ENCODE results near the gene TMEM139.

The TMEM139 gene

DNA sequence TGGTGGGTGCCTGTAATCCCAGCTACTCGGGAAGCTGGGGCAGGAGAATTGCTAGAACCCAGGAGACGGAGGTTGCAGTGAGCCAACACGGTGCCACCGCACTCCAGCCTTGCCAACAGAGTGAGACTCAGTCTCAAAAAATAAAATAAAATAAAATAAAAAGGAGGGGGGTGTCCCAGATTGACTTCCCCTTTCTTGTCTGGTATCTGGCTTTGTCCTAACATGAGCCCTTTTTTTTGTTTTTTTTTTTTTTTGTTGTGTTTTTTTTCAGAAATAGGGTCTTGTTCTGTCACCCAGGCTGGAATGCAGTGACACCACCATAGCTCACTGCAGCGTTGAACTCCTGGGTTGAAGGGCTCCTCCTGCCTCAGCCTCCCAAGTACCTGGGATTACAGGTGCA is 8.1 kb downstream of the TMEM139 start:
- TF ChIP-seq CTCF (IDR thresholded peaks at IDR 0.05; ENCODE audit: borderline replicate concordance, extremely low read depth, low read length, poor library complexity, severe bottlenecking) (no peak), EZH2 (IDR thresholded peaks at IDR 0.05; ENCODE audit: borderline replicate concordance, low read depth, low read length, severe bottlenecking) (no peak)
- Histone ChIP-seq H3K4me3 (ENCODE audit: low read depth in 1 of 2, low read length in 2 of 2) (no peak overlapping the region), H3K27me3 (ENCODE audit: insufficient read depth, low read length, poor library complexity) (no peaks in the 10 kb centered on the region), H3K9ac (ENCODE audit: low read depth, low read length) (no peak overlapping the region), H3K79me2 (ENCODE audit: insufficient read depth, low read length) (peaks cover 91% of the 10 kb centered on the region), H3K4me1 (ENCODE audit: insufficient read depth, low read length) (peaks cover 50% of the 10 kb centered on the region), H3K27ac (ENCODE audit: low read length) (no peak overlapping the region), H3K9me3 (ENCODE audit: insufficient read depth, low read length, severe bottlenecking) (no peaks in the 10 kb centered on the region), H2AFZ (ENCODE audit: low read depth, low read length) (no peak overlapping the region), H3K4me2 (ENCODE audit: insufficient read depth, low read length) (no peak overlapping the region), H3K36me3 (ENCODE audit: insufficient read depth, low read length) (peaks cover 80% of the 10 kb centered on the region), H4K20me1 (ENCODE audit: insufficient read depth, low read length) (peaks cover 57% of the 10 kb centered on the region)
- DNase-seq (no peak), ATAC-seq (ENCODE audit: insufficient read depth, low read depth) (no peak)

GRCh38 chr7:143295870-143296269 is 11.1 kb downstream of the TMEM139 start:
- no peak overlapping the region for H3K27ac ChIP-seq (ENCODE audit: low read length)
- H3K4me1 ChIP-seq (ENCODE audit: insufficient read depth, low read length) = peaks cover 32% of the 10 kb centered on the region
- peaks cover 64% of the 10 kb centered on the region; the same call in 1 of the 2 replicates for H4K20me1 ChIP-seq (ENCODE audit: insufficient read depth, low read length)
- H3K9ac ChIP-seq (ENCODE audit: low read depth, low read length) = no peak overlapping the region
- H3K9me3 ChIP-seq (ENCODE audit: insufficient read depth, low read length, severe bottlenecking) = no peaks in the 10 kb centered on the region
- ATAC-seq (ENCODE audit: insufficient read depth, low read depth) (no peak), DNase-seq (no peak)
- no peak overlapping the region for H2AFZ ChIP-seq (ENCODE audit: low read depth, low read length)
- peak overlapping the region; percentile 35; the same call in 1 of the 2 replicates for H3K4me2 ChIP-seq (ENCODE audit: insufficient read depth, low read length)
- H3K4me3 ChIP-seq (ENCODE audit: low read depth in 1 of 2, low read length in 2 of 2) = no peak overlapping the region
- TF ChIP-seq CTCF (IDR thresholded peaks at IDR 0.05; ENCODE audit: borderline replicate concordance, extremely low read depth, low read length, poor library complexity, severe bottlenecking) (no peak), EZH2 (IDR thresholded peaks at IDR 0.05; ENCODE audit: borderline replicate concordance, low read depth, low read length, severe bottlenecking) (no peak)
- H3K27me3 ChIP-seq (ENCODE audit: insufficient read depth, low read length, poor library complexity) = no peaks in the 10 kb centered on the region
- peaks cover 94% of the 10 kb centered on the region for H3K36me3 ChIP-seq (ENCODE audit: insufficient read depth, low read length)
- peaks cover 77% of the 10 kb centered on the region for H3K79me2 ChIP-seq (ENCODE audit: insufficient read depth, low read length)

DNA sequence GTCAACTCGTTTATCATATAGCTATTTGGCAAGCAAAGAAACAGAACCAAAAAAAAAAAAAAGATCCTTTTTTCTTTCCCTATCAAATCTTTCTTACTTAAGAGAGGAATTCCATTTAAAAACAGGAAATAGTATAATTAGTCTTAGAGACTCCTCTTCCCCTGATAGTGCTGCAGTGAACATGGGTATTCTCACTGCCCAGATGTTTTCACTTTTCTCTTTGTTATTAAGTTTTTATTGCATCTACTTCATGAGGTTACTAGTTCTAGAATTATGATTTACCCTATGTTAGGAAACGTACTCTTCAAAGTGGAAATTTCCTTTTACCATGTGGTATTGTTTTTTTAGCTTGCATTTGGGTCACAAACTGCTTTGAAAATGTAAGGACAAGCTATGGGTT is 11.9 kb downstream of the TMEM139 start:
- Histone ChIP-seq H3K79me2 (ENCODE audit: insufficient read depth, low read length) (peaks cover 71% of the 10 kb centered on the region), H3K4me1 (ENCODE audit: insufficient read depth, low read length) (peaks cover 25% of the 10 kb centered on the region), H3K4me2 (ENCODE audit: insufficient read depth, low read length) (no peak overlapping the region), H3K4me3 (ENCODE audit: low read depth in 1 of 2, low read length in 2 of 2) (no peak overlapping the region), H3K9me3 (ENCODE audit: insufficient read depth, low read length, severe bottlenecking) (no peaks in the 10 kb centered on the region), H3K27me3 (ENCODE audit: insufficient read depth, low read length, poor library complexity) (no peaks in the 10 kb centered on the region), H3K36me3 (ENCODE audit: insufficient read depth, low read length) (peaks cover 94% of the 10 kb centered on the region), H4K20me1 (ENCODE audit: insufficient read depth, low read length) (peaks cover 58% of the 10 kb centered on the region; the same call in 1 of the 2 replicates), H3K9ac (ENCODE audit: low read depth, low read length) (no peak overlapping the region), H3K27ac (ENCODE audit: low read length) (no peak overlapping the region), H2AFZ (ENCODE audit: low read depth, low read length) (no peak overlapping the region)
- DNase-seq (no peak), ATAC-seq (ENCODE audit: insufficient read depth, low read depth) (no peak)
- TF ChIP-seq CTCF (IDR thresholded peaks at IDR 0.05; ENCODE audit: borderline replicate concordance, extremely low read depth, low read length, poor library complexity, severe bottlenecking) = no peak
- no peak for TF ChIP-seq EZH2 (IDR thresholded peaks at IDR 0.05; ENCODE audit: borderline replicate concordance, low read depth, low read length, severe bottlenecking)

DNA sequence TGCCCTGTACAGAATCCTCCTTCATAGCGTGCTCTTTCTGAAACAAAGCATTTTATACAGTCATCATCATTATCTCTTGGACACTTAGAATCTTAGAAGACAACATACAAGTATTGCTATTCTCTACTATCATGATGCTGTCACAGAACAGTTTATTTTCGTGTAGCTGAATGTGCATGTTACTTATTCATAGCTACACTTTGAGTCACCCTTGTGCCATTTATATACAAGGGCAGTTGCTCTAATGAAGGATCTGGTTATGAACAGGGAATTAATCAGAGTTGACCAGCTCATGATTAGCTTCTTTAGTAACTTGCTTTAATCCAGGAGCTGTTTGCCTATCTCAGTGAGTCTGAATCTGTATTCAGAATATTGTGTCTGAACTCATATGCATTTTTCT is 14.6 kb downstream of the TMEM139 start:
- TF ChIP-seq CTCF (IDR thresholded peaks at IDR 0.05; ENCODE audit: borderline replicate concordance, extremely low read depth, low read length, poor library complexity, severe bottlenecking) = no peak
- no peak for TF ChIP-seq EZH2 (IDR thresholded peaks at IDR 0.05; ENCODE audit: borderline replicate concordance, low read depth, low read length, severe bottlenecking)

More for the DNA sequence above, 14.6 kb downstream of the TMEM139 start:
- H3K79me2 ChIP-seq (ENCODE audit: insufficient read depth, low read length) = peaks cover 45% of the 10 kb centered on the region
- H3K4me1 ChIP-seq (ENCODE audit: insufficient read depth, low read length) = peaks cover 11% of the 10 kb centered on the region
- H3K9me3 ChIP-seq (ENCODE audit: insufficient read depth, low read length, severe bottlenecking) = no peaks in the 10 kb centered on the region
- no peak for DNase-seq
- H4K20me1 ChIP-seq (ENCODE audit: insufficient read depth, low read length) = peaks cover 41% of the 10 kb centered on the region; the same call in 1 of the 2 replicates
- H3K4me2 ChIP-seq (ENCODE audit: insufficient read depth, low read length) = no peak overlapping the region
- no peak overlapping the region for H3K4me3 ChIP-seq (ENCODE audit: low read depth in 1 of 2, low read length in 2 of 2)
- no peak for ATAC-seq (ENCODE audit: insufficient read depth, low read depth)
- H3K9ac ChIP-seq (ENCODE audit: low read depth, low read length) = no peak overlapping the region
- H2AFZ ChIP-seq (ENCODE audit: low read depth, low read length) = no peak overlapping the region
- H3K27ac ChIP-seq (ENCODE audit: low read length) = no peak overlapping the region
- H3K36me3 ChIP-seq (ENCODE audit: insufficient read depth, low read length) = peaks cover 94% of the 10 kb centered on the region
- no peaks in the 10 kb centered on the region for H3K27me3 ChIP-seq (ENCODE audit: insufficient read depth, low read length, poor library complexity)
